ENCODE measurements around the gene ARID3B.

The ARID3B gene

GRCh38 chr15:74603789-74604705 lies 63.0 kb downstream of the ARID3B start:
- DNase-seq (ENCODE audit: low read depth) = no peak

- no peak for DNase-seq (ENCODE audit: low read depth)
Measured at GRCh38 chr15:74604983-74605794, 64.2 kb downstream of the ARID3B start.

GRCh38 chr15:74605795-74606150 lies 64.8 kb downstream of the ARID3B start:
- no peak for DNase-seq (ENCODE audit: low read depth)

- DNase-seq (ENCODE audit: low read depth) = no peak
Measured at GRCh38 chr15:74608786-74609185, 67.8 kb downstream of the ARID3B start.

GRCh38 chr15:74609938-74610301 lies 68.9 kb downstream of the ARID3B start:
- DNase-seq (ENCODE audit: low read depth) = no peak

GRCh38 chr15:74610302-74610951 lies 69.4 kb downstream of the ARID3B start:
- no peak for DNase-seq (ENCODE audit: low read depth)

- DNase-seq (ENCODE audit: low read depth) = no peak
Measured at GRCh38 chr15:74611341-74611740, 70.3 kb downstream of the ARID3B start.

- DNase-seq (ENCODE audit: low read depth) = no peak
Measured at GRCh38 chr15:74611834-74612233, 70.8 kb downstream of the ARID3B start.

GRCh38 chr15:74612677-74613076 lies 71.7 kb downstream of the ARID3B start:
- DNase-seq (ENCODE audit: low read depth) = no peak

GRCh38 chr15:74613089-74613952 lies 72.3 kb downstream of the ARID3B start:
- no peak for DNase-seq (ENCODE audit: low read depth)

GRCh38 chr15:74613953-74614743 lies 73.1 kb downstream of the ARID3B start:
- no peak for DNase-seq (ENCODE audit: low read depth)

- DNase-seq (ENCODE audit: low read depth) = peak; percentile 91
Measured at GRCh38 chr15:74614744-74615507, 73.9 kb downstream of the ARID3B start.

GRCh38 chr15:74615508-74616365 lies 74.7 kb downstream of the ARID3B start, which contains the start of gene CLK3:
TSS of gene CLK3 (plus strand) at chr15:74615836. CDS start at chr15:74619197, 3,361 bp downstream.
- peak; percentile 98 for DNase-seq (ENCODE audit: low read depth)

GRCh38 chr15:74616366-74616939 lies 75.4 kb downstream of the ARID3B start:
- DNase-seq (ENCODE audit: low read depth) = peak; percentile 42

GRCh38 chr15:74616996-74617395 lies 76.0 kb downstream of the ARID3B start:
- no peak for DNase-seq (ENCODE audit: low read depth)

GRCh38 chr15:74618841-74619596 lies 78.0 kb downstream of the ARID3B start:
- no peak for DNase-seq (ENCODE audit: low read depth)

GRCh38 chr15:74619916-74620635 lies 79.1 kb downstream of the ARID3B start:
- no peak for DNase-seq (ENCODE audit: low read depth)

Measured in activated T-cell treated with anti-CD3 and anti-CD28 coated beads for 48 hours (primary cell).